WERI-Rb-1 (cell line): ENCODE measurements around the gene PLCXD3.
"Not testable (repeated sequence)": the region's sequence is repeated elsewhere in the genome, so short reads cannot be mapped to it uniquely, and the experiment has no call there.

Experiments
- DNase-seq: peaks from one replicate; pipeline ENCODE4 v3.0.0-alpha.2; 2020
- H3K27ac ChIP-seq: fragments of 250-450 bp; sonication (Bioruptor Pico); 2 replicates; pipeline ENCODE4 v1.5.1; 2020; ENCODE audit warnings: mild to moderate bottlenecking, moderate library complexity
- H3K27me3 ChIP-seq: fragments of 250-450 bp; sonication (Bioruptor Pico); 2 replicates; pipeline ENCODE4 v1.5.1; 2021; ENCODE audit warnings: mild to moderate bottlenecking, low read depth, moderate library complexity; ENCODE audit not compliant: insufficient read depth, severe bottlenecking
- H3K36me3 ChIP-seq: fragments of 250-450 bp; sonication (Bioruptor Pico); 2 replicates; pipeline ENCODE4 v1.5.1; 2020; ENCODE audit warnings: mild to moderate bottlenecking, moderate library complexity
- H3K4me3 ChIP-seq: 2 replicates; pipeline ENCODE4 v1.5.1; 2011; ENCODE audit warnings: low read depth, mild to moderate bottlenecking, control low read depth, low read length
- H3K9me3 ChIP-seq: fragments of 250-450 bp; sonication (Bioruptor Pico); 2 replicates; pipeline ENCODE4 v1.5.1; 2021; ENCODE audit warnings: mild to moderate bottlenecking, moderate library complexity; ENCODE audit not compliant: severe bottlenecking
- CTCF ChIP-seq: IDR thresholded peaks from 2 replicates; pipeline ENCODE4 v1.5.1; 2011; ENCODE audit warnings: low read depth, mild to moderate bottlenecking, control low read depth, inconsistent platforms, low read length

Gene PLCXD3

GRCh38 chr5:41335596-41336181 lies 174.7 kb downstream of the PLCXD3 start:
- no peak for DNase-seq
- no peak overlapping the region for H3K4me3 ChIP-seq
- no peak for TF ChIP-seq CTCF
- no peak overlapping the region for H3K27ac ChIP-seq
- H3K36me3 ChIP-seq: no peaks in the 10 kb centered on the region
- no peaks in the 10 kb centered on the region for H3K9me3 ChIP-seq
- H3K27me3 ChIP-seq: no peaks in the 10 kb centered on the region

- no peak overlapping the region for H3K27ac ChIP-seq
- no peaks in the 10 kb centered on the region for H3K27me3 ChIP-seq
- TF ChIP-seq CTCF: no peak
- DNase-seq: no peak
- H3K36me3 ChIP-seq: no peaks in the 10 kb centered on the region
- no peak overlapping the region for H3K4me3 ChIP-seq
- no peaks in the 10 kb centered on the region for H3K9me3 ChIP-seq
Measured at GRCh38 chr5:41334758-41335157, 175.6 kb downstream of the PLCXD3 start.

- Histone ChIP-seq H3K27ac (no peak overlapping the region), H3K9me3 (no peaks in the 10 kb centered on the region), H3K4me3 (no peak overlapping the region), H3K36me3 (no peaks in the 10 kb centered on the region), H3K27me3 (no peaks in the 10 kb centered on the region)
- DNase-seq: no peak
- TF ChIP-seq CTCF: no peak
Measured at GRCh38 chr5:41334221-41334620, 176.2 kb downstream of the PLCXD3 start.

- no peak for DNase-seq
- no peak for TF ChIP-seq CTCF
- no peaks in the 10 kb centered on the region for H3K9me3 ChIP-seq
- no peak overlapping the region for H3K27ac ChIP-seq
- H3K4me3 ChIP-seq: no peak overlapping the region
- H3K36me3 ChIP-seq: no peaks in the 10 kb centered on the region
- no peaks in the 10 kb centered on the region for H3K27me3 ChIP-seq
Measured at GRCh38 chr5:41325074-41325473, 185.3 kb downstream of the PLCXD3 start.

GRCh38 chr5:41322826-41323225 lies 187.6 kb downstream of the PLCXD3 start:
- H3K27me3 ChIP-seq, H3K4me3 ChIP-seq, H3K36me3 ChIP-seq, DNase-seq, H3K9me3 ChIP-seq, H3K27ac ChIP-seq: not testable (repeated sequence)

GRCh38 chr5:41312478-41313060 lies 197.8 kb downstream of the PLCXD3 start:
- Histone ChIP-seq H3K36me3 (no peaks in the 10 kb centered on the region), H3K9me3 (no peaks in the 10 kb centered on the region), H3K4me3 (no peak overlapping the region), H3K27me3 (no peaks in the 10 kb centered on the region), H3K27ac (no peak overlapping the region)
- TF ChIP-seq CTCF: no peak
- DNase-seq: no peak
